TTC549 (cell line): ENCODE results near the gene FOXO6.
"Not testable (repeated sequence)": the region's sequence is repeated elsewhere in the genome, so short reads cannot be mapped to it uniquely, and the experiment has no call there.

Experiments
- FAIRE-seq: peaks from 2 replicates; lab custom pipeline; 2012; peaks lifted over from hg19 to GRCh38; lab: Jason Lieb, UNC

The FOXO6 gene

GRCh38 chr1:41329662-41330587, 31.3 kb upstream of the FOXO6 start:
- FAIRE-seq = no peak

- FAIRE-seq = no peak
These were observed 30.4 kb upstream of the FOXO6 start for GRCh38 chr1:41330588-41331545.

- no peak for FAIRE-seq
These were observed 29.7 kb upstream of the FOXO6 start for GRCh38 chr1:41331546-41331917.

GRCh38 chr1:41332161-41332560, 29.1 kb upstream of the FOXO6 start:
- not testable (repeated sequence) for FAIRE-seq

GRCh38 chr1:41333146-41333784, 28.0 kb upstream of the FOXO6 start:
- FAIRE-seq = no peak

- no peak for FAIRE-seq
These were observed 22.4 kb upstream of the FOXO6 start for GRCh38 chr1:41338820-41339219.

- FAIRE-seq = no peak
These were observed 20.4 kb upstream of the FOXO6 start for GRCh38 chr1:41340655-41341364.

GRCh38 chr1:41341365-41341683, 19.9 kb upstream of the FOXO6 start:
- no peak for FAIRE-seq

GRCh38 chr1:41341772-41342562, 19.3 kb upstream of the FOXO6 start:
- no peak for FAIRE-seq

GRCh38 chr1:41342774-41343355, 18.4 kb upstream of the FOXO6 start:
- no peak for FAIRE-seq

GRCh38 chr1:41343790-41344699, 17.2 kb upstream of the FOXO6 start:
- no peak for FAIRE-seq

- no peak for FAIRE-seq
These were observed 16.5 kb upstream of the FOXO6 start for GRCh38 chr1:41344708-41345159.

GRCh38 chr1:41345434-41346075, 15.7 kb upstream of the FOXO6 start:
- no peak for FAIRE-seq

GRCh38 chr1:41347276-41347675, 14.0 kb upstream of the FOXO6 start:
- FAIRE-seq = no peak

GRCh38 chr1:41348394-41348793, 12.8 kb upstream of the FOXO6 start:
- no peak for FAIRE-seq

- FAIRE-seq = no peak
These were observed 11.7 kb upstream of the FOXO6 start for GRCh38 chr1:41349361-41350054.

- FAIRE-seq = no peak
These were observed 11.2 kb upstream of the FOXO6 start for GRCh38 chr1:41350055-41350378.

- no peak for FAIRE-seq
These were observed 9.7 kb upstream of the FOXO6 start for GRCh38 chr1:41351262-41352151.
